PFSK-1 (cell line): ENCODE measurements around the gene LYSMD2.

Source experiments
- FOXP2 ChIP-seq: optimal IDR thresholded peaks from 2 replicates; pipeline ENCODE3; 2011; ENCODE audit warnings: borderline replicate concordance, control low read depth, inconsistent platforms; ENCODE audit not compliant: insufficient read depth; ENCODE audit errors: extremely low read length, extremely low read depth
- POLR2AphosphoS5 ChIP-seq: IDR thresholded peaks from 2 replicates; pipeline ENCODE4 v1.6.1; 2012; ENCODE audit warnings: low read depth, mild to moderate bottlenecking, control low read depth, low read length, moderate library complexity
- SIN3A ChIP-seq: IDR thresholded peaks from 2 replicates; pipeline ENCODE4 v1.6.1; 2012; ENCODE audit warnings: mild to moderate bottlenecking, low read length, moderate library complexity, borderline replicate concordance; ENCODE audit not compliant: insufficient read depth
- TAF1 ChIP-seq: IDR thresholded peaks from 2 replicates; pipeline ENCODE4 v1.6.1; 2012; ENCODE audit warnings: low read length, control low read depth, borderline replicate concordance; ENCODE audit not compliant: insufficient read depth
- TF ChIP-seq, protein P1 (sequence below), 2 experiments: IDR thresholded peaks; 2 replicates each; pipeline versions ENCODE4 v1.6.1 to v1.8.0; 2011 to 2012; ENCODE audit warnings: low read depth in 2 of 2, low read length in 2 of 2, control low read depth in 1 of 2, inconsistent platforms in 1 of 2, mild to moderate bottlenecking in 1 of 2, moderate library complexity in 1 of 2; ENCODE audit not compliant: insufficient read depth in 1 of 2

The LYSMD2 gene

DNA sequence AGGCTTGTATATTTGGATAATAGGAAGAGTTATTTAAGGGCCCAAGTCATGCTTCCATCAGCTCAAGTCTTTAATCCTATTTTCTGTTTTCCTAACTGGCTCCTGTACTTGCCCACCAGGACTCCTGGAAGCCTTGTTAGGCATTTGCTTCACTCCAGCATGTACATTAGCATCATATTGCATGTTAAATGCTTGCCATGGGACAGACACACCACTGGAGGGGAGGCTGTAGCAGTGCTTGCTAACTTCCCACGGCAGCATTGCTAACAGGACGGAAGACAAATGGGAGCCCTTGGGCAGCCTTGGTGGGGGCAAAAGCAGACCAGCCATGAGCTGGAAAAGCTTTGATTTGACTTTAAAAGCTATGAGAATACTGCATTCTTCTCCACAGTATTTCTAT lies 20.0 kb upstream of the LYSMD2 start:
- no peak for TF ChIP-seq POLR2AphosphoS5

DNA sequence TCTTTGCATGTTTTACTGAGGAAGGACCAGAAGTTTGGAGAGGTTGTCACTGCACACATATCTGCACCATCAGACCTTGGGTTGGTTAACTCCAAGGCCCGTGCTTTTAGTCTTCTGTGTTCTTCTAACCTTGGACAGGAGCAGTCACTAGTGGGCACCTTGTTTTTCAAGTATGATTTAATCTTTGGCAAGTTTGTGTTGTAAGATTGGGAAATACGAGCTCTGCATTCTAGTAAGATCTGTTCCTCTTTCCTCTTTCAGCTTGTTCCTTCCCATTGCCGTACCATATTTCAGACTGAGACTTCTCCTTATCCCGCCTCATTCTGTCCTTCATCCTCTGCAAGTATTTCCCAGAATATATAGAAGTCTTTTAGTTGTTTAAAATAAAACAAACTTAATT lies 19.0 kb upstream of the LYSMD2 start:
- TF ChIP-seq, protein P1, sequence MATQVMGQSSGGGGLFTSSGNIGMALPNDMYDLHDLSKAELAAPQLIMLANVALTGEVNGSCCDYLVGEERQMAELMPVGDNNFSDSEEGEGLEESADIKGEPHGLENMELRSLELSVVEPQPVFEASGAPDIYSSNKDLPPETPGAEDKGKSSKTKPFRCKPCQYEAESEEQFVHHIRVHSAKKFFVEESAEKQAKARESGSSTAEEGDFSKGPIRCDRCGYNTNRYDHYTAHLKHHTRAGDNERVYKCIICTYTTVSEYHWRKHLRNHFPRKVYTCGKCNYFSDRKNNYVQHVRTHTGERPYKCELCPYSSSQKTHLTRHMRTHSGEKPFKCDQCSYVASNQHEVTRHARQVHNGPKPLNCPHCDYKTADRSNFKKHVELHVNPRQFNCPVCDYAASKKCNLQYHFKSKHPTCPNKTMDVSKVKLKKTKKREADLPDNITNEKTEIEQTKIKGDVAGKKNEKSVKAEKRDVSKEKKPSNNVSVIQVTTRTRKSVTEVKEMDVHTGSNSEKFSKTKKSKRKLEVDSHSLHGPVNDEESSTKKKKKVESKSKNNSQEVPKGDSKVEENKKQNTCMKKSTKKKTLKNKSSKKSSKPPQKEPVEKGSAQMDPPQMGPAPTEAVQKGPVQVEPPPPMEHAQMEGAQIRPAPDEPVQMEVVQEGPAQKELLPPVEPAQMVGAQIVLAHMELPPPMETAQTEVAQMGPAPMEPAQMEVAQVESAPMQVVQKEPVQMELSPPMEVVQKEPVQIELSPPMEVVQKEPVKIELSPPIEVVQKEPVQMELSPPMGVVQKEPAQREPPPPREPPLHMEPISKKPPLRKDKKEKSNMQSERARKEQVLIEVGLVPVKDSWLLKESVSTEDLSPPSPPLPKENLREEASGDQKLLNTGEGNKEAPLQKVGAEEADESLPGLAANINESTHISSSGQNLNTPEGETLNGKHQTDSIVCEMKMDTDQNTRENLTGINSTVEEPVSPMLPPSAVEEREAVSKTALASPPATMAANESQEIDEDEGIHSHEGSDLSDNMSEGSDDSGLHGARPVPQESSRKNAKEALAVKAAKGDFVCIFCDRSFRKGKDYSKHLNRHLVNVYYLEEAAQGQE (IDR thresholded peaks at IDR 0.05; ENCODE audit: insufficient read depth in 1 of 2, low read depth in 2 of 2, low read length in 2 of 2): no peak
- TF ChIP-seq TAF1 (no peak), FOXP2 (no peak), SIN3A (no peak), POLR2AphosphoS5 (no peak)

DNA sequence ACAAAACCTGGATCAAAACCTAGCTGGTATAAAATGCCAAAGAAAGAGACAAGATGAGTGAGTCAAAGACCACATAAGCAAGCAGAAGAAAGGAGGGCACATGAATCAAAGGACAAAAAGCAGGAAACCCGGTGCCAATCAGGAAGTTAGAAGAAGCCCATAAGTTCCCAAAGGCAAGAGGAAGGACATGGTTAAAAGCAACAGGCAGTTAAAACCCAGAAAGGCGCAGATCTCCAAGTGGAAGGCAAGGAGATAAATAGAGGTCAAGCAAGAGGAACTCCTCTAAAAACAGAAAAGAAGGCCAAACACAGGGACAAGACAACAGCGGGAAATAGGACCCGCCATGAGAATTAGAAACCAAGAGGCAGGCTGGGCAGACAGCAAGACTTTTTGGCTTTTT lies 18.3 kb upstream of the LYSMD2 start:
- TF ChIP-seq TAF1: no peak
- TF ChIP-seq, protein P1 (IDR thresholded peaks at IDR 0.05; ENCODE audit: insufficient read depth in 1 of 2, low read depth in 2 of 2, low read length in 2 of 2): no peak
- TF ChIP-seq FOXP2: no peak
- no peak for TF ChIP-seq SIN3A
- no peak for TF ChIP-seq POLR2AphosphoS5

DNA sequence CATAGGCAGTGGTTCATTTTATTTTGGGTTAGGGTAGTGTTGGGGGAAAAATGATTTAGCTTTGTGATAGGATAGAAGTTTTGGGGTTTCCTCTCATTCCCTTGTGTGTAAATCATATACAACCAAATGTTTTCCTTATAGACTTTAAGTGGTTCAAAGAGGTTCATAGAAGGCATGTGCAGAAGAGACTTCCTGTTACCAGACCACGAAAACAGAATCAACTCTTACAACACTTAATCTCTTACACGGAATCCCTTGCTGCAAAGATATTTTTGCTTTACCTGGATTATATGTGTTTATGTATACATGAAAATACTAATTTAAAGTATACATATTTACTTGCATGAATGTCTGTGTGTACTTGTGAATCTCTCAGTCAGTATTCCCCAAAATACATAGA lies 16.8 kb upstream of the LYSMD2 start:
- TF ChIP-seq FOXP2: no peak
- TF ChIP-seq SIN3A: no peak
- TF ChIP-seq, protein P1 (IDR thresholded peaks at IDR 0.05; ENCODE audit: insufficient read depth in 1 of 2, low read depth in 2 of 2, low read length in 2 of 2): no peak
- TF ChIP-seq POLR2AphosphoS5: no peak
- TF ChIP-seq TAF1: no peak

DNA sequence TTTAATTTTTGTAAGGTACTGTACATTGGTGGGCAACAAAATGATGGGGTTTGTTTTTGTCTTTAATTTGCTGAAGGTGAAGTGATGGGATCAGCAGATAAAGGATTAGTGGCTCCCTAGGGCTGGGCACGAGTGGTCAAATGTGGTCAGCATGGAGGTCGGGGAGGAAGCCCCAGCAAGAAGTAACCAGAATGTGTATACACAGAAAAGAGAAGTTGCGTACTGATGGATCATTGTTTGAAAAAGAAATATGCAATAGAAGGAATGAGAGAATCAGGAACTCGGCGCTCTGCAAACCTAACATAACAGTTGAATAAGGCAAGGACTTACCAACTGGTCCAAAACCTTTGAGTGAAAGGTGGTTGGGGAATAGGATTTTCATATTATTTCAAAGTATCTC lies 15.4 kb upstream of the LYSMD2 start:
- TF ChIP-seq, protein P1 (IDR thresholded peaks at IDR 0.05; ENCODE audit: insufficient read depth in 1 of 2, low read depth in 2 of 2, low read length in 2 of 2): no peak
- TF ChIP-seq SIN3A: no peak
- TF ChIP-seq POLR2AphosphoS5: no peak
- TF ChIP-seq TAF1: no peak
- TF ChIP-seq FOXP2: no peak
